ENCODE data around the gene UAP1. TPM values are rescaled to one million over a fixed set of nuclear protein-coding genes. Genes with fewer than 3 reads are reported as not detected.

Gene UAP1
- total RNA-seq = 149 and 184 TPM in 2 replicates

DNA sequence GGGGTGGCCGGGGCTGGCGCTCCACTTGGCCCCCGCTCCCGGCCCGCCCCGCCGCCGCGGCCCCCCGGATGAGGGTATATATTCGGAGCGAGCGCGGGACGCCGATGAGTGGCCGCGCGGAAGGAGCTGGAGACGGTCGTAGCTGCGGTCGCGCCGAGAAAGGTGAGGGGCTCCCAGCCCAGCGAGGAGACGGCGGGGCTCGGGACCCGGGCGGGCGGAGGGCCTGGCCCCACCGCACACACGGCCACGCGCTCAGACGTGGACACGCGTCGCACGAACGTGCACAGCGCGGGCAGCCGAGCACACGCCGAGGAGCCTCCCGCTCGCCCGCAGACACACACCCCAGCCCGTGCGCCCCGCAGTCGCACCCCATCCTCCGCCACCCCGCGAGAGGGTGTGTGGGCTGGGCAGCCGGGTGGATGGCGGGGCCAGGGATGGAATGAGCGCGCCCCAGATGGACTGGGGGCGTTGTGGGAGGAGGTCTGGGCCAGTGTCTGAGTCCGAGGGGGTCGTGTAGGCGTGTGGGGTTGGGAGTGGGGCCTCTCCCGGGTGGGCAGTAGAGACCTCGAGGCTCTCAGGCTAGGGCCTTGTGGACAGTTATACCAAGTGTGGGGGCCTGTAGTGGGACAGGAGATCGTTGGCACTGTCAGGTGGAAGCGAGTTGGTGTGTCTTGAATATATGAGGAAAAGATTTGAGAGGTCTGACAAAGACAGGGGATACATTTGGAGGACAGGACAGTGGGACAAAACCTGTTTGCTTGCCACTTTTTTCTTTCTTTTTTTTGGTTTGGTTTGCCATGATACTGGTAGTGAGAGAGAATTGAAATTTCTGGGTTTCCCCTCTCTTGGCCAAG, at the start of gene UAP1:
UAP1 (plus strand) TSS at position 107 of the 854 bp plus-strand sequence. CDS start 4,347 bp downstream, outside the sequence.

DNA sequence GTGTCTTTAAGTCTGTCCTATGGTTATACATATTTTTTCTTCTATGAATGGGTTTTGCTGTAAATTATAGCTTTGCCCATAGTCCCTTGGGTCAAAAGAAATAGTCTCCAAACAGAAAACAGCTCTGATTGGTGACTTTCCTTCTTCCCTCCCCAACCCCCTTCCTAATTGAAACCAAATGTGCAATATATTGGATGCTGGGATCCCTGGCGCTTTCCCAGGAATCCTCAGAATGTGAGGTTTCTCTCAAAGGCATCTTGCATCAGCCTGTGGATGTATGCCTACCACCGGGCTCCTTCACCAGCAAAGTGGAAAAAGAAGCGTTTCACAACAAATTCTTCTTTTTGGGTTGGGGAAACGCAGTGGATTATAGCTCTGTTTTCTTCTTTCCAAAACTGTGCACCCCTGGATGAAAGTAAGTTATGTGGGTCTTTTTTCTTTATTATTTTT, 70.7 kb downstream of the UAP1 start, which contains the start of gene DDR2:
DDR2 (plus strand) TSS at position 248 of the 450 bp plus-strand sequence. CDS start 86,600 bp downstream, outside the sequence.

Other genes with a start within 250 kb of the UAP1 start
- gene SPATA46, start 184.9 kb upstream of the UAP1 start, total RNA-seq = not detected in 2 replicates
- gene C1orf226, start 180.0 kb upstream of the UAP1 start, total RNA-seq = 0.72 and 0.85 TPM in 2 replicates
- gene SH2D1B, start 149.6 kb upstream of the UAP1 start, total RNA-seq = under 0.01 TPM in 1 of 2 replicates, not detected in the other
- 58.2 and 68.4 TPM in 2 replicates for gene UHMK1, start 63.9 kb upstream of the UAP1 start, total RNA-seq
- gene DDR2, start 70.7 kb downstream of the UAP1 start, total RNA-seq = 10.4 and 12.3 TPM in 2 replicates
- gene HSD17B7, start 229.0 kb downstream of the UAP1 start, total RNA-seq = 15.0 and 20.3 TPM in 2 replicates